Measurements from ENCODE around the gene HAUS2. TPM values are rescaled to one million over a fixed set of nuclear protein-coding genes. Genes with fewer than 3 reads are reported as not detected.

The HAUS2 gene
- total RNA-seq, result 10 to 100 TPM; 32.9 to 34.4 TPM
- 31.8 TPM for polyA plus RNA-seq (2013, experiment 1 of 2)
- polyA plus RNA-seq (2013, experiment 2 of 2), result 30.8 TPM
- long read RNA-seq, experiment 1, partial matches to known transcripts, result 0 of 6 reads
- long read RNA-seq, experiment 1, other reads (novel, unspliced or antisense), result 1 of 6 reads
- long read RNA-seq, experiment 2, transcript HAUS2-201 (6 exons, 3,949 nt), result major isoform, 20 of 51 reads
- long read RNA-seq, experiment 2, transcript HAUS2-204 (5 exons, 590 nt), result minor isoform, 5 of 51 reads
- long read RNA-seq, experiment 2, transcript HAUS2-208 (5 exons, 1,702 nt), result minor isoform, 8 of 51 reads
- long read RNA-seq, experiment 2, partial matches to known transcripts, result 2 of 51 reads
- long read RNA-seq, experiment 2, other reads (novel, unspliced or antisense), result 9 of 51 reads
- long read RNA-seq, experiment 3, transcript HAUS2-201 (6 exons, 3,949 nt), result major isoform, 17 of 26 reads
- long read RNA-seq, experiment 3, partial matches to known transcripts, result 0 of 26 reads
- long read RNA-seq, experiment 3, other reads (novel, unspliced or antisense), result 4 of 26 reads
- long read RNA-seq, experiment 4, transcript HAUS2-201 (6 exons, 3,949 nt), result major isoform, 8 of 17 reads
- long read RNA-seq, experiment 4, partial matches to known transcripts, result 0 of 17 reads
- long read RNA-seq, experiment 4, other reads (novel, unspliced or antisense), result 4 of 17 reads

GRCh38 chr15:42548249-42549031, at the start of gene HAUS2, which contains the start of gene LRRC57:
Gene HAUS2, plus strand, starts transcription at chr15:42548838. Its CDS starts 35 bp downstream, at chr15:42548873.
Gene LRRC57, minus strand, starts transcription at chr15:42548793. Its CDS starts 359 bp downstream, at chr15:42548434.
- no peaks in the 10 kb centered on the region for H3K27me3 ChIP-seq (ENCODE audit: control insufficient read depth, insufficient read depth, low read length, poor library complexity, severe bottlenecking)
- H3K9ac ChIP-seq (ENCODE audit: extremely low read depth, low read length, poor library complexity, severe bottlenecking), result peak within 1 kb of the TSS; percentile 83
- no peaks in the 10 kb centered on the region for H3K4me1 ChIP-seq (ENCODE audit: control insufficient read depth, insufficient read depth, low read length)
- no peak for TF ChIP-seq CTCF (conservative IDR thresholded peaks at IDR 0.05)
- Mint-ChIP-seq H3K9me3 (no peaks in the 10 kb centered on the region), H3K36me3 (ENCODE audit: low read depth) (peaks cover 8% of the 10 kb centered on the region), H3K4me3 (peak within 1 kb of the TSS; percentile 97), H3K27ac (peak within 1 kb of the TSS; percentile 97), H3K27me3 (ENCODE audit: insufficient read depth) (no peaks in the 10 kb centered on the region), H3K4me1 (peaks cover 14% of the 10 kb centered on the region)
- peak within 1 kb of the TSS; percentile 33 for H3K27ac ChIP-seq (ENCODE audit: low read depth, low read length)
- WGBS, 2 experiments (ENCODE audit: insufficient coverage in 1 of 2, insufficient read length in 1 of 2), result 0 to 2% methylated on average over 25 to 71 of the region's 71 CpGs
- H3K9me3 ChIP-seq (ENCODE audit: control insufficient read depth, low read length), result no peaks in the 10 kb centered on the region
- DNase-seq, result peak; percentile 96
- peaks cover 18% of the 10 kb centered on the region for H3K36me3 ChIP-seq (ENCODE audit: control insufficient read depth, insufficient read depth, low read length)
- peak within 1 kb of the TSS; percentile 100 for H3K4me3 ChIP-seq (ENCODE audit: low read length)

- Mint-ChIP-seq H3K27ac (no peak overlapping the region), H3K36me3 (ENCODE audit: low read depth) (peaks cover 15% of the 10 kb centered on the region), H3K4me3 (no peak overlapping the region), H3K9me3 (no peaks in the 10 kb centered on the region), H3K4me1 (peaks cover 16% of the 10 kb centered on the region), H3K27me3 (ENCODE audit: insufficient read depth) (no peaks in the 10 kb centered on the region)
- 83 to 90% methylated on average over 6 to 12 of the region's 12 CpGs for WGBS, 2 experiments (ENCODE audit: insufficient coverage in 1 of 2, insufficient read length in 1 of 2)
- H3K9me3 ChIP-seq (ENCODE audit: control insufficient read depth, low read length), result no peaks in the 10 kb centered on the region
- H3K36me3 ChIP-seq (ENCODE audit: control insufficient read depth, insufficient read depth, low read length), result peaks cover 7% of the 10 kb centered on the region
- no peak for TF ChIP-seq CTCF (conservative IDR thresholded peaks at IDR 0.05)
- no peaks in the 10 kb centered on the region for H3K27me3 ChIP-seq (ENCODE audit: control insufficient read depth, insufficient read depth, low read length, poor library complexity, severe bottlenecking)
- DNase-seq, result no peak
- peaks cover 14% of the 10 kb centered on the region for H3K4me1 ChIP-seq (ENCODE audit: control insufficient read depth, insufficient read depth, low read length)
- H3K4me3 ChIP-seq (ENCODE audit: low read length), result no peak overlapping the region
- H3K27ac ChIP-seq (ENCODE audit: low read depth, low read length), result no peak overlapping the region
- H3K9ac ChIP-seq (ENCODE audit: extremely low read depth, low read length, poor library complexity, severe bottlenecking), result no peak overlapping the region
These were observed 48.6 kb upstream of the HAUS2 start for GRCh38 chr15:42499858-42500609.
